HG02610 (cell line): ENCODE data around the gene C15orf40.
A peak's percentile ranks its signal among the peaks of the same experiment; 100 is the strongest.

ENCODE experiments used
- ATAC-seq: cut with Tn5 transposase; IDR thresholded peaks from one replicate; pipeline ENCODE4 v1.9.1; 2021; ENCODE audit warnings: mild to moderate bottlenecking, moderate library complexity; ENCODE audit not compliant: unreplicated experiment

C15orf40 gene

DNA sequence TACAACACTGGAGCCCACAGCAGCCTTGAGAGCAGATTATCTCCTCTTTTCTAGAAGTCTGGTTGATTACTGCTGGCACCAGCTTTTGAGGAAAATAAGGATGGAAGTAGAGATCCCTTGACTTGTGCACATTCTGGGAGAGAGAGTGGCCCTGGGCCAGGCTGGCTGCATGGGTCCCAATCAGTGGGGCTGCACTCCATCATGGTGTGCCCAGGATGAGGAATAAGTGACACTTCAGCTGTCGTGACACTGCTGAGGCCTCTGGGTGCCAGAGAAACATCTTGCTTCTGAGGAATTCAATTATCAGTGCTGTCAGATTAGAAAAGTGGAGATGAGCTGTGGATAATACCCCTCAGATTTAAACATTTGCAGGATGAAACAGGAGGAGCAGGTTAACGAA lies 16.4 kb downstream of the C15orf40 start:
- no peak for ATAC-seq

- no peak for ATAC-seq
These were observed 18.3 kb downstream of the C15orf40 start for GRCh38 chr15:82993144-82993543.

DNA sequence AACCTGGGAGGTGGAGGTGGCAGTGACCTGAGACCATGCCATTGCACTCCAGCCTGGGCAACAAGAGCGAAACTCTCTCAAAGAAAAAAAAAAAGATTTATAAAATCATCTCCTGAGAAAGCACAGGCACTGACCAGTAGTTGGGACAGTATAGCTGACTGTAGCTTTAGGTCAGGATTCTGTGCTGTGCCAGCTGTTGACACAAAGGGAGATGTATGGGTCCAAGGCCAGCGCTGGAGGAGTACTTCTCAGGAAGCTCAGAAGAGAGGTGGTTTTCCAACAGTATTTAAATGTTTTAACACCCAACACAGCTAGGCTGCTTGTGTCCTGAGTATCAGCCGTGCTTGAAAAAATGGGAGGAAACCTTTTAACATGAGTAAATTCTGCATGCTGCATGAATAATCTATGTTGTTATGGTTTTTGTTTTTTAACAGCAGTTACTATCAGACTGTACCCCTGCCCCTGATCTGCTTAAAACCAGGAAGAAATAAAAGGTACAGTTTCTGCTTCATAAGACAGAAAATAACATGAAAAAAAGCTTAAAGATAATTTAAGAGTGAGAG lies 18.9 kb downstream of the C15orf40 start:
- ATAC-seq = no peak

DNA sequence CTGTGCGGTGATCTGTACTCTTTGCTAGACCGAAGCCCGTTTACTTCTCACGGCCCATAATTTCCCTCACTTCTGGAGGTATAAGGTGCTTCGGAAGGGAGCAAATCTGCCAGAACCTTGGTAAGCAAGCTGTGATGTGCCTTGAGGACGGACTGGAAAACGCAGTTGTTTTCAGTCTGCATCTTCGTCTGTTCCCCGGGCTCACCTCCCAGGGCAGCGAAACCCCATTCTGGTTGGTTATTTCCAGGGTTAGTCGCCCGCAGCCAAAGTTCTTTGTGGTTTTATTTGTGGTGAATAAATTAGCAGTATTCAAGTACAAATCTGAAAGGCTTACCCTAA lies 25.0 kb downstream of the C15orf40 start:
- peak; percentile 23 for ATAC-seq

GRCh38 chr15:82985688-82986441 lies 25.6 kb downstream of the C15orf40 start, which contains the start of gene RAMAC:
TSS of gene RAMAC (plus strand) at chr15:82986210. CDS start at chr15:82989019, 2,809 bp downstream.
- ATAC-seq = peak; percentile 94

DNA sequence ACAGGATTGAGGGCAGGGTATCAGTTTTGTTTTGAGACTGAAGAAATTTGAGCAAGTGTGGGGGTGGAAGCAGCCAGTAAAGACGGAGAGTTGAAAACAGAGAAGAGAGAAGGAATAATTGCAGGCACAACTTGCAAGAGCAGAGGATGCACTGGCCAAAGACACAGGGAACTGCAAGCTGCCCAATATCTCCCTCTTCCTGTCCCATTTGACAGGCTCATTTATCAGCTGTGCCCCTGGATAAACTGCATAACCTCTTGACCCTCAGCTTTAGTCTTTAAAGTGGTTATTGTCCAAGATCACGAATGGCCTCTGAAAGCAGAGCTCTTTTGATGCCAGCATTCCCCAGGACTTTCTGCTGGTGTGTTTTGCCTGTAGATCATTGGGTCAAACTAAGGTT lies 30.5 kb downstream of the C15orf40 start:
- no peak for ATAC-seq

DNA sequence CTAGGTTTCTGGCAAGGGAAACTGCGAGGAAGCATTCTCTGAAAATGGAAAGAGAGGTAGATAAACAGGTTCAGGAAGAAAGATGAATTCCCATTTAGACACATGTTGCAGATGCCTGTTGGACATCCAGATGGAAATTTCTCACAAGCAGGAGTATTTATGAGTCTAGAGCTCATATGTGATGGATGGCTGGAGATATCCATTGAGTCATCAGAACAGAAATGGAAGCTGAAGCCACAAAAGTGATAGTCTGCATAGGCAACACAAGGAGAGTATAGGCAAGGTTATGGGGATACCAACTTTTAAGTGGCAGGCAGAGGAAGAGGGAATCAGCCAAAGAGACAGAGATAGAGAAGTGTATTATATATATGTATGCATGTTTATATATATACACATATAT lies 31.7 kb downstream of the C15orf40 start:
- no peak for ATAC-seq

DNA sequence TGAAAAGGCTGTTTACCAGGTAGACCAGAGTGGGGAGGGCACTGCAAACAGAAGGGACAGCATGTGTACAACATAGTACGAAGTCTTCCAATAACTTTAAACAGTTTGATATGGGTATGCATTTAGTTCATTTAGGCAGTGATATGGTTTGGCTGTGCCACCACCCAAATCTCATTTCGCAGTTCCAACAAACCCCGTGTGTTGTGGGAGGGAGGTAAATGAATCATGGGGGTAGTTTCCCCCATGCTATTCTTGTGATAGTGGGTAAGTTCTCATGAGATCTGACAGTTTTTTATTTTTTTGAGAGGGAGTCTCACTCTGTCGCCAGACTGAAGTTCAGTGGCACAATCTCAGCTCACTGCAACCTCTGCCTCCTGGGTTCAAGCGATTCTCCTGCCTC lies 33.0 kb downstream of the C15orf40 start:
- ATAC-seq = no peak

DNA sequence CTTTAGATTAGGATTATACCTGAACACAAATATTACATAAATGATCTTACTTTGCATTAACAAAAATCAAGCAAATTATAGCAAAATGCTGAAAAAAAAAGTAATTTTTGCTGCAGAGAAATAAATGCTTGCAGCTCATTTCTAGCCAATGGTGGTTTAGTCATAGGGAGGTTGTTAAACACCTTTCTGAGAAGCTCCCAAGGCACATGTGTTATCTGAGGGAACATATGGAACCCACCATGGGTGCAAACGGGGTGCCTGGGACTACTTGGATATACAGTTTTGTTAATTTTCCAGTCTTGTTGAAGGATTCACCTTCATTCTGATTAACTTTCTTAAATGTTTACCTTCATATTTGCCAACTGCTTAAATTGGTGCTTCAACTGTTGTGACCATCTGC lies 34.4 kb downstream of the C15orf40 start:
- no peak for ATAC-seq

DNA sequence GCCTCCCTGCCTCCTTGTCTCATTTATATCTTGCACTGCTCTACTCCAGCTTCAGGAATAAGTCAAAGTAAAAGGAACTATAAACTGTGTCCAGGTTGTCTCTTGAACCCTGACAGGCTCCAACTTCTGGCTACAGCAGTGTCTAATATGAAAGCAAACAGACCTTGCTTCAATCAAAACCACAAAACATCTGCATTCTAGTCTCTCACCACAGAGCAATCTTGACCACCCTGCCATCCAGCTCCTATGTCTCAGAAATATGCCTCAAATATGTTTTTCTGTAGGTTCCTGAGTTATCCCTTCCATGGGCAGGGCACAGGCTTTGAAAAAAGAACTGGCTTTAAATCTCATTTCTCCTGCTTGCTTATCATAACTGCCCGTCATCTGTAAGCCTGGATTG lies 38.4 kb downstream of the C15orf40 start:
- ATAC-seq = no peak

- no peak for ATAC-seq
These were observed 40.0 kb downstream of the C15orf40 start for GRCh38 chr15:82971218-82971984.

DNA sequence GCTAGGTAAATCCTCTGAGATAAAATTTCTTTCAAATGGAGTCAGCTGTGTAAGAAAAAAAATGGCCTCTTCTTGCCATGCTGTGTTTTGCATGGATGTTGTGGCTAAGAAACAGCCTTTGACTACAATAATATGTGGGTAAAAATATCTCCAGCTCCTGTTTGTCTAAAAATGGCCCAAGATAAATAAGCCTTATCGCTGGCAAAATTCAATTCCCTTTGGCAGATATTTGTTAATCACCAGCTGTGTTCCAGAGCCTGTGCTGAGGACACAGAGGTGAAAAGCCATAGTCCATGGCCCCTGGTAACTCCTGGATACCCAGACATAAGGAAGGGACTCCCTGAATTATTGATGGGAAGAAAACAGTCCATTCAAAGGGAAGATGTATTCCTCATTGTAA lies 40.7 kb downstream of the C15orf40 start:
- no peak for ATAC-seq

- no peak for ATAC-seq
These were observed 41.3 kb downstream of the C15orf40 start for GRCh38 chr15:82970078-82970686.

DNA sequence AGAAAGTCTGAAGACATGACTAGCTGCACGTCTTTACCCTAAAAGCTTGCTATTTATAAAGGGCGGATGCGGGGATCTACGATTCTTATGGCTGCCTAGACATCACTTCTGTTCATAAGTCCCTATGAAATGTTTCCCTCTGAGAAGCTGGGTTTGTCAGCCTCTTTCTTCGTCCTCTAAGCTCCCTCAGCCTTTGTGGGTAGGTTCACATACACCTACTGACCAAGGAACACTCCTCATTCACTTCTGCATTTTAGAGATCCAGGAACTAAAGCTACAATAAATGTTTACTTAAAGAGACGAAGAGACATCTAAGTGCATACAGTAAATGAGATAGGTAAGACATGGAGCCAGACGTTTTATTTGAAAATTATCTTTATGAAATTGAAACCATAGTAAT lies 42.1 kb downstream of the C15orf40 start:
- ATAC-seq = no peak

GRCh38 chr15:82968066-82968465 lies 43.4 kb downstream of the C15orf40 start:
- ATAC-seq = no peak

DNA sequence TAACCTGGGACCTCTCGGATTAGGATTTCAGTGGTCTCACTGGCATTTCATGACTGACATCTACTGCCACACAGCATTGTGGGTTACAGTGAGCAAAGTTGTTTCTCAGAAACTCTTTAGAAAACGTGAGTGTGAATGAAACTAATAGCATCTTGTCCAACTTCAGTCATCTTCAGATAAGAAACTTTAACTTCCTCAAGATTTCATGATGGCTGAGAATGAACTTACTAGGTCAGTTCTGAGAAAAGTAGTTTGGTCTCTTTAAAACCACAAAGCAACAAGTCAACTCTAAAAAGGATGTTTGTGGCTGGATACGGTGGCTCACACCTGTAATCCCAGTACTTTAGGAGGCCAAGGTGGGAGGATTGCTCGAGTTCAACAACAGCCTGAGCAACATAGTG lies 44.8 kb downstream of the C15orf40 start:
- ATAC-seq = peak; percentile 94

DNA sequence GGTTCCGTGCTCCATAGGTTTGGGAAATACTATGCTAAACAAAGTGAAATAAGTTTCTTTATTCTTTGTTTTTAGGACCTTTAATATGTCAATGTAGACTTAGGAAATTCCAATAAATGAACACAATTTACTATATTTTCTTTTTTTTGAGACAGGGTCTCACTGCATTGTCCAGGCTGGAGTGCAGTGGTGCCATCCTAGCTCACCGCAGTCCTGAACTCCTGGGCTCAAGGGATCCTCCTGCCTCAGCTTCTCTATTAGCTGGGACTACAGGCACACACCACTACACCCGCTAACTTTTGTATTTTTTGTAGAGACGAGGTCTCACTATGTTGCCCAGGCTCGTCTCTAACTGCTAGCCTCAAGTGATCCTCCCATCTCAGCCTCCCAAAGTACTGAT lies 46.5 kb downstream of the C15orf40 start:
- no peak for ATAC-seq

DNA sequence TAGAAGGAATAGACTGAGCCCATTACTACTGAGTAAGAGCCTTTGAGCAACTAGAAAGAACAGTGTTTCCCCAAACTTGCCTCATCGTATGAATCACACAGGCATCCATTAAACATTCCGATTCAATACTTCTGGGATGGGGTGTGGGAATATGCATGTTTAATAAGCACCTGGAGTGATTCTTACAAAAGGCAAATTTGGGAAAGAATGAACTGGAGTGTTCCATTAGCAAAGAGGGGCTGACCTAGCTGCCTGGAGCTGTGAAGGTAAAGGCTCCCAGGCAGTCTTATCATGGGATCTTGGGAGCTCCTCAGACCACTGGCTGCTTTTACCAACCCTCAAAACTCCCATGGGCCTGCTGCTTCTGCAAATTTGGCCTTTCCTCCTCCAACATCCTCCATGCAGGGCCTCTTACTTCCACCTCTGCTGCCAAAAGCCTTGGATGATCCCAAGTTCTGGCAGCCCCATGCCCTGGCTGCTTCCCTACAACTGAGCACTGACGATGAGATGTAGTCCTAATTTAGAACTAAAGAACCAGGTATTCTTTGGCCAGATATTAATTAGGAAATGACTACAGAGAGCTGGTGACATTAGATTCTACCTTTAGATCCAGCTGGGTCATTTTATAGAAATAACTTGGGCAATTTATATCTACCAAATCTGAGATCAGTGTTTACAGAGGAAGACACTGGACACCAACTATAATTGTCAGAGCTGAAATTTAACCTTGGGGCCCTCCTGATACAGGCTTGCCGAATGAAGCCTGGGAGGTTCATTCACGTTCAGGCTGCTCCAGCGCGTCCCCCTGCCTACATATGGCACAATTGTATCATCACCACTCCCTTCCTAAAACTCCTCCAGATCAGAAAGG lies 47.7 kb downstream of the C15orf40 start:
- ATAC-seq = no peak

DNA sequence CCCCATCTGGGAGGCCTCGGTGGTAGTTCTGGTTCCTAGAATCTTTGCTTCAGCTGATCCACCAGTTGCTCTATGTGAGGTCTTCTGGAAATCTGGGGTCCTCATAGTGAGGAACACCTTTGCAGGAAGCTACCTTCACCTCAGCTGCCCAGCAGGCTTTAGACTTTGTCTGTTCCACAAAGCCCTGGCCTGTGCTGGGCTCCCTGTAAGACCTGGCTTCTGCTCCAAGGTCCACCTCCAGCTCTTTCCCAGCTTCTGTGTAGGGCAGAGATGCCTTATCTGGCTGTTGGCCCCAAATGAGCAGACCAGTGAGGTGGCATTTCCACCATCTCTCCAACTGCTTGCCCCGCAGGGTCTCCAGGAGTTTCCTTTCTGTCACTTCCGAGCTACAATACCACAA lies 50.7 kb downstream of the C15orf40 start:
- ATAC-seq = no peak

- ATAC-seq = no peak
These were observed 52.0 kb downstream of the C15orf40 start for GRCh38 chr15:82959423-82959822.

GRCh38 chr15:82958638-82959037 lies 52.8 kb downstream of the C15orf40 start:
- ATAC-seq = no peak
